Left lobe of liver (tissue), 2 donors: Measurements from ENCODE around the gene OR8D4. TPM values are rescaled to one million over a fixed set of nuclear protein-coding genes. Genes with fewer than 3 reads are reported as not detected.
"Not testable (repeated sequence)": the region's sequence is repeated elsewhere in the genome, so short reads cannot be mapped to it uniquely, and the experiment has no call there.

Source experiments
- ATAC-seq: fragments of 200-7000 bp; cut with Tn5 transposase; one replicate; pipeline ENCODE4 v1.9.1; 2020; ENCODE audit warnings: mild to moderate bottlenecking, moderate library complexity
- DNase-seq: peaks from one replicate; pipeline ENCODE4 v3.0.0-alpha.2; 2020; ENCODE audit warnings: low spot score
- total RNA-seq: library from RNA; stranded (reverse); gene quantifications from one replicate; pipeline ENCODE4 v1.2.1, GENCODE V29; 2021
- donor health status: DM: no; HTN: no; CAD: no; lungs with moderate emphysema.
- donor health status: DM: no; HTN: yes; CAD: no.

OR8D4 gene
- not detected for total RNA-seq

DNA sequence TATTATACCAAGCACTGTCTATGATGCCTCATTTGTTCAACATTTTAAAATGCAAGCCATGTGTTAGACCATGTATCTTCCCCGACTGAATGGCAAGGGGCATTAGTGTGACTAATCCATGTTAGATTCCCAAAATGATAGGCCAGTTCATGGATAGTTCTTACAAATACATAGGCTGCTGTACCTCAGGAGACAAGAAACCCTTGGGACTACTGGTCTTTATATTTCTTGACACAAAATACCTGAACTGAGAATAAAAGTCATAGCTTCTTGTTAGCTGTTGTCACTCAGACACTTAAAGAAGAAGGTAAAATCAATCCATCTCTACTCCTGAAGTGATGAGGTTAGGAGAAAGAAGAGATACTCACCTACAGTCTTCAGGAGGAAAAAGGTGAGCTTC lies at the start of gene OR8D4:
TSS of gene OR8D4 (plus strand) at position 301 of the 400 bp plus-strand sequence. CDS start 4,265 bp downstream, outside the sequence.
- DNase-seq = no peak

DNA sequence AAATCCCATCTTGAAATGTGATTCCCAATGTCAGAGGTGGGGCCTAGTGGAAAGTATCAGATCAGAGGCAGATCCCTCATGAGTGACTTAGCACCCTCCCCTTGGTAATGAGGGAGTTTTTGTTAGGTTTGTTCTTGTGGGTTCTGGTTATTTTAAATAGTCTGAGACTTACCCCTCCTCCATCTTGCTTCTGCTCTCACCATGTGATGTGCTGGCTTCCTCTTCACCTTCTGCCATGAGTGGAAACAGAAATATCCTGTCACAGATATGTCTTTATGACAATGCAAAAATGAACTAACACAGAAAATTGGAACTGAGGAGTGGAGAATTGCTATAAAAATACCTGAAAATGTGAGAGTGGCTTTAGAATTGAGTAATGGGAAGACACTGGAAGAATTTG lies 49.6 kb upstream of the OR8D4 start:
- ATAC-seq = no peak

More for the DNA sequence above, at the start of gene OR8D4:
- ATAC-seq = no peak

GRCh38 chr11:123853038-123853437 lies 48.9 kb upstream of the OR8D4 start:
- no peak for ATAC-seq

More for the DNA sequence above, 49.6 kb upstream of the OR8D4 start:
- DNase-seq = no peak

GRCh38 chr11:123856444-123856843 lies 45.5 kb upstream of the OR8D4 start:
- DNase-seq = no peak
- no peak for ATAC-seq

More at GRCh38 chr11:123853038-123853437, 48.9 kb upstream of the OR8D4 start:
- DNase-seq = no peak

DNA sequence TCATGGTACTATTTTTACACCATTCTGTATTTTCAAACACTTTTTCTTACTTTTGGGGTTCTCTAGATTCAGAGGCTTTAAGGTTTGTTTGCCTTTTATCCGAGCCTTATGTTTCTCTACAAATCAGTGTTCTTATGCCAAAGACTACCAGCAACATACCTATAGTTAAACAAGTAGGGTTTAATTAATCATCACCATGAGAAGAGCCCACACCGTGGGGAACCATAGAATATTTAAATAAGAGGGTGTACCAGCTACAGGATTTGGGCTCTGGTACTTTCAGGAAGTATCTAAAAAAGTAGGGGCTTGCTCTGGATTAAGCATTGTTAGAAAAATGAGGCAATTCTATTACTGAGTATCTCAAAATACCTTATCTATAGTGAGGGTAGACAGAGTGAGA lies 42.2 kb upstream of the OR8D4 start:
- no peak for DNase-seq
- no peak for ATAC-seq

DNA sequence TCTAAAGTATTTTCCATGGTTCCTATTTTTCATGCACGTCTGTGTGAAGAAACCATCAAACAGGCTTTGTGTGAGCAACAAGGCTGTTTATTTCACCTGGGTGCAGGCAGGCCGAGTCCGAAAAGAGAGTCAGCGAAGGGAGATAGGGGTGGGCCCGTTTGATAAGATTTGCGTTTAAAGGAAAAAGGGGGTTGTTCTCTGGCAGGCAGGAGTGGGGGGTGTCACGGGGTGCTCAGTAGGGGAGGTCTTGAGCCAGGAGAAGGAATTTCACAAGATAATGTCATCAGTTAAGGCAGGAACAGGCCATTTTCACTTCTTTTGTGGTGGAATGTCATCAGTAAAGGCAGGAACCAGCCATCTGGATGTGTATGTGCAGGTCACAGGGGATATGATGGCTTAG lies 36.7 kb upstream of the OR8D4 start:
- not testable (repeated sequence) for DNase-seq, ATAC-seq

GRCh38 chr11:123867795-123868194 lies 34.2 kb upstream of the OR8D4 start:
- peak; percentile 72 for ATAC-seq
- DNase-seq = not testable (repeated sequence)

DNA sequence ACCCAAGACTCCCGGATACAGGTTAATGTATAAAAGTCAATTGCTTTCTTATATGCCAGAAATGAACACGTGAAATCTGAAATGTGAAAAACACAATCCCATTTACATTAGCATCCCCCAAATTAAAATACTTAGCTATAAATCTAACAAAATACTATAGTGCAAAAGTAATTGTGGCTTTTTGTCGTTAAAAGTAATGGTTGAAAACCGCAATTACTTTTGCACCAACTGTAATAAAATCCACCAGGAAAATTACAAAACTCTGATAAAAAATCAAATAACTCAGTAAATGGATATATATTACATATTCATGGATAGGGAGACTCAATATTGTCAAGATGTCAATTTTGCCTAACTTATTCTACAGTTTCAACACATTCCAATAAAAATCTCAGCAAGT lies 21.1 kb upstream of the OR8D4 start:
- ATAC-seq = no peak
- DNase-seq = no peak

- DNase-seq = no peak
- no peak for ATAC-seq
Observed at GRCh38 chr11:123885570-123885969, 16.4 kb upstream of the OR8D4 start, which contains the start of gene TMEM225. Gene TMEM225, minus strand, starts transcription at chr11:123885670. Its CDS starts 245 bp downstream, at chr11:123885425.

- ATAC-seq = no peak
- no peak for DNase-seq
Observed at GRCh38 chr11:123892031-123892430, 9.9 kb upstream of the OR8D4 start.

DNA sequence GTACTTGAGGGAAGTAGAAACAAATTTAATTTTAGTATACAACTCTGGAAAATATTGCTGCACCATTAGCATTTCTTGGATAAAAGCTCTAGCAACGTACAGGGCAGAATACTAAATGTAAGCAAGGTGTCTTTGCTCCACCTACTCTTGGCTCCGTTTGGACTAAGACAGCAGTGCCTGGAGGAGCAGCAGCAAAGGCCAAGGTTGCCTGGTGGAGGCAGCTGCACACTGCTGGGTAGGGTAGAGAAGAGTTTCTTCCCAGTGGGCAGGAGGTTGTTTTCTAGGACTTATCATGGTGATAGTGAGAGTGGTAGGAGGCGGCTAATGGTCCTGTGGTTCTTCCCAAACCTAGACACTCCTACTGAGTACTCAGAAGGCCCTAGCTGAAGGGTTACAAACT lies 2.2 kb upstream of the OR8D4 start:
- no peak for ATAC-seq
- no peak for DNase-seq

DNA sequence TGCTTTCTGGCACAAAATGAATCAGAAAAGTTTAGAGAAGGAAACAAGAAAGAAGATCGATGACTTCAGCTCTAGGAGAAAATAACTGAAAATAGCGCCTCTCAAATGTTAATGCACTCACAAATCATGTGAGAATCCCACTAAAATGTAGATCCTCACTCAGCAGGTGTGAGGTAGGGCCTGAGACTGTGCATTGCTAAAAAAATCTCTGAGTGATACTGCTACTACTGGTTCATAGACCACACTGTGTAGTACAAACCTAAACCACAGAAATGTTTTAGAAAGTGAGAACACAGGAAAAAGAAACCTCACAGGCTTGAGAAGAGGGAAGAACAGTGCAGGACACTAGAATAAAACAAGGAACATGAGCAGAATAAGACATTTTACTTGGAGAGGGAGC lies 2.0 kb downstream of the OR8D4 start:
- DNase-seq = no peak
- ATAC-seq = no peak

DNA sequence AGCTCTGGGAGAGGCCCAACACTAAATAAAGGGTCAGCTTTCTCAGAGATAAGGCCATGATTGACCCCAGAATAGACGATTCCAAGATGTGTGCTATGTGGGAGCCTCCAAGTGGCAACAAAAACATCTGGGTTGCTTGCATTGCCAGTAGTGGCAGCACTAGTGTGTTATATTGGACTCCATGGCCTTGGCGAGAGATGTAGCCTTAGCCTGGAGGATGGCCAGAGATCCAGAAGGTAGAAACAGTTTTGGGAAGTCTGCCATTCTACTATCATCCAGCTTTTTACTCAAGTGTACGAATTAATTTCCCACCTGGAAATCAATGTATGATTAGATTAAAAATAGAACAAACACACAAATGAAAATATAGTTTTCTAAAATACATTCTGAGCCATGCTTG lies 3.0 kb downstream of the OR8D4 start:
- DNase-seq = no peak

DNA sequence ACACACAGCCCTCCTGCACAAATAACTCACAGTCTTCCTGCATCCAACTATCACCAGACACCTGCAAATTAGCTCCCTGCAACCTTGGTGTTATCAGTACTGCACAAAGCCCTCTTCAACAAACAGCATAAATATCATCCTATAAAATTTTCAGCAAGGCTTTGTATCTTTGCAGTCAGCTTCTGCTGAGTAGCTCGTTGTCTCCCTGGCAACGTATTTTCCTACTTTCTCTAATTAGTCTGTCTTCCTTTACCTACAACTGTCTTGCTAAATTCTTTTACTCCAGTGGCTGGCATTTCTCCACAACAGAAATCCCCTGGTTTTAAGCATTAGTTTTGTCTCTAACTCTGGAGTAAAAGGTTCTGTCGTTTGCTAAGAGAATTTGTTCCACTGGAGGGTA lies 3.9 kb downstream of the OR8D4 start:
- ATAC-seq (no peak), DNase-seq (no peak)

More for the DNA sequence above, 3.0 kb downstream of the OR8D4 start:
- no peak for ATAC-seq

GRCh38 chr11:123920943-123921342 lies 19.0 kb downstream of the OR8D4 start:
- ATAC-seq = no peak
- DNase-seq = no peak

DNA sequence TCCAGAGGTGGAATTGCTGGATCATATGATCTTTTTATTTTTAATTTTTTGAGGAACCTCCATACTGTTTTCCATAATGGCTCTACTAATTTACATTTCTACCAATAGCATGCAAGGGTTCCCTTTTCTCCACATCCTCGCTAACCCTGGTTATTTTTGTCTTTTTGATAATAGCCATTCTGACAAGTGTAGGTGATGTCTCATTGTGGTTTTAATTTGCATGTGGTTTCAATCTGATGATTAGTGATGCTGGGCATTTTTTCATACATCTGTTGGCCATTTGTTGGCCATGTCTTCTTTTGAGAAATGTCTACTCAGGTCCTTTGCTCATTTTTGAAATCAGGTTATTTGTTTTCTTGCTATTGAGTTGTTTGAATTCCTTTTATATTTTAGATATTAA lies 22.1 kb downstream of the OR8D4 start:
- ATAC-seq (no peak), DNase-seq (no peak)

DNA sequence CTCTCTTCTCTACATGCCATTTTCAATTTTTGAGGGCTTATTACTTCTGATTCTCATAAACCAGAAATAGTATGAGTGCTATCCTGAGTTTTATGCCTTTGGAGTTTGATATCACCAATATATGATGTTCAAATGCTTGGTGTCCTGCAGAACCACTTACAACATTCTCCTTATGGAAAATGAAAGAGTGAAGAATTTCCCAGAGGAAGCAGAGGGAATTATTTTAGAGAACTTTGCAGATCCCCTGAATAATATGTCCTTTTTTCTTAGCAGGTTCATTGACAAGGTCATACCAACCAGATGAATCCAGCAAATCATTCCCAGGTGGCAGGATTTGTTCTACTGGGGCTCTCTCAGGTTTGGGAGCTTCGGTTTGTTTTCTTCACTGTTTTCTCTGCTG lies 37.4 kb downstream of the OR8D4 start, which contains the start of gene OR4D5:
TSS of gene OR4D5 (plus strand) at position 301 of the 400 bp plus-strand sequence. CDS start at position 301, 0 bp downstream.
- no peak for ATAC-seq
- no peak for DNase-seq

DNA sequence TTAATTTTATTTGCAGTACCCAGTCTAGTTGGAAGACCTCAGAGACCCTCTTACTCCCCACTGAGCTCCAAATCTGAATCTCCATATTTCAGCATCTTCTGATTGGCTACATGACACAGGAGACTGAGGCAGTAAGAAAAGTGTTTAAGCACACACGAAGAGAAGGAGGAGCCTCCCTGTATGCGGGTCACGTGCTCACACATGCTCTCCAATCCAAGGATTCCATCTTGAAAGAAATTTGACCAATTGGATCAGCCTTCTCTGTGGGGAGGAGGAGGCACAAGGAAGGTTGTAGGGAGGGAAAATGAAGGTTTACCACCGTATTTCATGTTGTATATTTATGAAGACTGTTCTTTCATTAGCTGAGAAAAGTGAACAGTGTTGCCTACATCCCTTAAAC lies 40.4 kb downstream of the OR8D4 start:
- ATAC-seq (no peak), DNase-seq (no peak)

DNA sequence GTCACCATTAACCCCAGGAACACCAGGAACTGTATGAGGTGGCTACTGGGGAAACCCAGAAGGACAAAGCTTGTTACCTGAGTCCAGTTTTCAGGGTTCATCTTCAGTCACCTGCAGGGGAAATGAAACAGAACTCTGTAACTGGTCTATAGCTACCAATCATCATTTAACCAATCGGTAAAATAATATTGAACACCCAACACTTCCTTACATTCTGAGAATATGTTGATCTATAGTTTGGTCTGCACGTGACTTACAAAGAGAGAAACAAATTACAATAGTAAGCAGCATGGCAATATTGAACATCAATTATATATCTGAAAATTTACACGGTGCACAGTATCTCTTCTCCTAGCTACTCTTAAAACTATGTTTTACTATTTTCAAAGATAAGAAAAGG lies 41.8 kb downstream of the OR8D4 start, which contains the start of gene OR6T1:
TSS of gene OR6T1 (minus strand) at position 101 of the 400 bp plus-strand sequence. CDS start at position 101, 0 bp downstream.
- DNase-seq (no peak), ATAC-seq (no peak)

DNA sequence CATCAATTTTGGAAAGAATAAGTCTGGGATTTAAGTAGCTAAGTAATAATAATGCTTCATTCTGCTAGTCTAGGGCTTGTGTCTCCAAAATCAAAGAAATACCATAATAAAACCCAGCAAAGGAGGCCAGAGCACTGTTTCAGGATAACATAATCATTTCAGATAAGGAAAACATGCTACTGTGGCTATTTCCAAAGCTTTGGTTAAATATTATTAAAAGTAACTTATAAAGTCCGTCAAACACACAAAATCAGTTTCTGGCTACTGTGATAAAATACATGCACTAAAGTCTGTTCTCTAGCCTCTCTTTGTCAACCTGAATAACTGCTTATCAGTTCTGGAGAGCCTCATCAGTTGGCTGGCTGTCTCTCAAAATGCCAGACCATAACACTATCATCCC lies 43.2 kb downstream of the OR8D4 start:
- ATAC-seq (peak; percentile 34), DNase-seq (no peak)

- no peak for ATAC-seq
- DNase-seq = no peak
Observed at GRCh38 chr11:123956752-123957151, 54.8 kb downstream of the OR8D4 start.
